Mammary epithelial cell (primary cell): ENCODE data around the gene LAMB4.

Experiments
- EZH2 ChIP-seq: IDR thresholded peaks from 2 replicates; pipeline ENCODE4 v1.6.1; 2012; ENCODE audit warnings: low read length, inconsistent platforms, borderline replicate concordance
- TF ChIP-seq, protein P1 (sequence below), 2 donors: IDR thresholded peaks in 1 of 2; conservative IDR thresholded peaks in 1 of 2; 2 replicates each; pipeline ENCODE4 v1.5.1; 2011 to 2012; ENCODE audit warnings: inconsistent platforms in 2 of 2, low read length in 2 of 2, mild to moderate bottlenecking in 2 of 2, control low read depth in 1 of 2, low read depth in 1 of 2; ENCODE audit not compliant: insufficient read depth in 1 of 2; ENCODE audit errors: extremely low read depth in 1 of 2

DNA sequence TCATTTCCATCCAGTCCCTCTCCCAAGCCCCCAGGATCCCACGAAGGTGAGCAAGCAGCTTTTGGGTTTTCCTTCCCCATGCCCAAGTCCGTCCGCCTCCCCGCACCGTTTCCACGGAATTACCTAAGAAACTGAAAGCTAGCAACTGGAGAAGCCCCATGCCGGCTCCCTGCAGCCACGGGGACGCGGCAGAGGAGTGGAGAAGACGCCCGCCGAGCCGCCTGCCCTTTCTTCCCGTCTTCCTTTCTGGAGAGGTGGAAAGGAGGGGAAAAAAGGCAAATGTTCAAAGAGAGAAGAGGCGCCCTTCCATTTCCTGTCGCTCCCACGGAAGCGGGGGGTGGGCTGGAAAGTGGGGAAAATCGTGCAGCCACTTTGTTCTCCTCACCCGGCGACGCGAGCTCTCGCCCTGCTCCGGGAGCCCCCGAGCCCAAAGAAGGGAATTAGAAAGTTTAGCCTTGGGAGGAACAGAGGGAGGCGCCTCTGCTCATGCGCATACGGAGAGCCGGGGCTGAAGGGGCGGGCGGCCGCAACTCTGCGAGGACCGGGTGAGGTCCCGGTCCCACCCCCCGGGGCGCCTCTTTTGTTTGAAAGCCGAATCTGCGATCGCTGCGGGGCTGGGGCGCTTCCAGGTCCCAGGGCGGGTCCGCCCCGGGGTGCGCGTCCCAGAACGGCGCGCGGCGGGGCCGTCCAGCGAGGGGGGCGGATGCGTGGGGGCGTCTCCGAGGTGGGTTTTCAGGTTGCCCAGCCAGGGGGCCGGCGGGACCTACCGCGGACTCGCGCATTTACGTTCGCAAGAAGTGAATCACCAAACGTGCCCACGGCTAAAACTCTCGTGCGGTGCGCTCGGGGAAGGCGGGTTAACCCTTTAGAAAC lies 127.2 kb downstream of the LAMB4 start, which contains the start of gene LAMB1:
- TF ChIP-seq, protein P1, sequence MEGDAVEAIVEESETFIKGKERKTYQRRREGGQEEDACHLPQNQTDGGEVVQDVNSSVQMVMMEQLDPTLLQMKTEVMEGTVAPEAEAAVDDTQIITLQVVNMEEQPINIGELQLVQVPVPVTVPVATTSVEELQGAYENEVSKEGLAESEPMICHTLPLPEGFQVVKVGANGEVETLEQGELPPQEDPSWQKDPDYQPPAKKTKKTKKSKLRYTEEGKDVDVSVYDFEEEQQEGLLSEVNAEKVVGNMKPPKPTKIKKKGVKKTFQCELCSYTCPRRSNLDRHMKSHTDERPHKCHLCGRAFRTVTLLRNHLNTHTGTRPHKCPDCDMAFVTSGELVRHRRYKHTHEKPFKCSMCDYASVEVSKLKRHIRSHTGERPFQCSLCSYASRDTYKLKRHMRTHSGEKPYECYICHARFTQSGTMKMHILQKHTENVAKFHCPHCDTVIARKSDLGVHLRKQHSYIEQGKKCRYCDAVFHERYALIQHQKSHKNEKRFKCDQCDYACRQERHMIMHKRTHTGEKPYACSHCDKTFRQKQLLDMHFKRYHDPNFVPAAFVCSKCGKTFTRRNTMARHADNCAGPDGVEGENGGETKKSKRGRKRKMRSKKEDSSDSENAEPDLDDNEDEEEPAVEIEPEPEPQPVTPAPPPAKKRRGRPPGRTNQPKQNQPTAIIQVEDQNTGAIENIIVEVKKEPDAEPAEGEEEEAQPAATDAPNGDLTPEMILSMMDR (conservative IDR thresholded peaks at IDR 0.05 in 1 of 2, IDR thresholded peaks at IDR 0.05 in 1 of 2; ENCODE audit: extremely low read depth in 1 of 2, insufficient read depth in 1 of 2, low read depth in 1 of 2, low read length in 2 of 2) = no peak
- TF ChIP-seq EZH2 = no peak
